Placental pericyte (primary cell): Measurements from ENCODE around the gene HSBP1L1. TPM values are rescaled to one million over a fixed set of nuclear protein-coding genes. Genes with fewer than 3 reads are reported as not detected.

Experiments
- total RNA-seq: library from RNA; depleted of rRNA; stranded (reverse); fragments of >200 nt; gene quantifications from 2 replicates; pipeline ENCODE4 v1.2.3, GENCODE V29; 2012

The HSBP1L1 gene
- total RNA-seq, result 8.0 and 20.4 TPM in 2 replicates

GRCh38 chr18:79964330-79965118 lies at the start of gene HSBP1L1:
Gene HSBP1L1, plus strand, starts transcription at chr18:79964643. Its CDS starts 93 bp downstream, at chr18:79964736.

GRCh38 chr18:79951545-79952455 lies 12.6 kb upstream of the HSBP1L1 start, which contains the start of gene SLC66A2:
Gene SLC66A2, minus strand, starts transcription at chr18:79951653. Its CDS starts 727 bp downstream, at chr18:79950926.

GRCh38 chr18:79988451-79989194 lies 24.2 kb downstream of the HSBP1L1 start, which contains the start of gene TXNL4A:
Gene TXNL4A, minus strand, starts transcription at chr18:79988563. Its CDS starts 171 bp downstream, at chr18:79988392.

Other genes starting within 250 kb of the HSBP1L1 start
- not detected in 2 replicates for gene KCNG2, start 166.7 kb upstream of the HSBP1L1 start, total RNA-seq
- 28.7 and 40.8 TPM in 2 replicates for gene SLC66A2, start 13.0 kb upstream of the HSBP1L1 start, total RNA-seq
- gene TXNL4A, start 23.9 kb downstream of the HSBP1L1 start, total RNA-seq, result 34.6 and 45.7 TPM in 2 replicates
- 14.2 and 35.9 TPM in 2 replicates for gene RBFA, start 69.8 kb downstream of the HSBP1L1 start, total RNA-seq
- gene ADNP2, start 144.6 kb downstream of the HSBP1L1 start, total RNA-seq, result 19.9 and 32.9 TPM in 2 replicates